HUDEP-2 (cell line): ENCODE results near the gene GPATCH3.
A peak's percentile ranks its signal among the peaks of the same experiment; 100 is the strongest.
"Not testable (repeated sequence)": the region's sequence is repeated elsewhere in the genome, so short reads cannot be mapped to it uniquely, and the experiment has no call there.

Source experiments
- DNase-seq, 76 experiments: peaks; one replicate each; lab custom pipeline; 2025; ENCODE audit not compliant: unreplicated experiment in 76 of 76; lab: John Stamatoyannopoulos, UW

The GPATCH3 gene

DNA sequence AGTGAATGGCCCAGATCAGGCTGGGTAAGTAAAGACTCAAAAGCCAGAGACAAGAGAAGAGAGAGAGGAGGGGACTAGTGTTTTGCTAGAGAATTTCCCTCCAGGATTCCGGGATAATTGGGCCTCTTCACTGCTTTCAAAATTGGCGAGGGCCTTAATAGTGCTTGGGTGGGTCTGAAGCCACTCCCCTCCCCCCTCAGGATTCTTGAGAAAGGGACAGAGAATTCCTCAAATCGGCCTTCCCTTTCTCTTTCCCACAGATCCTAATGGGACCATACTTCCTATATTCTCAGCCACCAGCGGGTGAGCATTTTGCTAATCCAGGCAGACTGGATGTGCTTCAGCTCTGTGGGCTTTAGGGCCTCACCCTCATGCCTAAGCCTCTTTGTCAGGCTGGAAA, 25.4 kb downstream of the GPATCH3 start:
- no peak for DNase-seq

DNA sequence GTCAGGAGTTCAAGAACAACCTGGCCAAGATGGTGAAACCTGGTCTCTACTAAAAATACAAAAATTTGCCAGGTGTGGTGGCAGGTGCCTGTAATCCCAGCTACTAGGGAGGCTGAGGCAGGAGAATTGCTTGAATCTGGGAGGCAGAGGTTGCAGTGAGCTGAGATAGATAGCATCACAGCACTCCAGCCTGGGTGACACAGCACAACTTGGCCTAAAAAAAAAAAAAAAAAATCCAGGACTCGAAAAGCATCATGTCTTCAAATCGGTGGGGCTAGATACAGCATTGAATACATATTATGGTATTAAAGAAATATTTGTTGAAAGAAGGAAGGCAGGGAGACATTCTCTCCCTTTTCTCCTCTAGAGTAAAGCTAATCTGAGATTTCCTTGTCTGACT, 27.2 kb downstream of the GPATCH3 start:
- DNase-seq, result not testable (repeated sequence)

DNA sequence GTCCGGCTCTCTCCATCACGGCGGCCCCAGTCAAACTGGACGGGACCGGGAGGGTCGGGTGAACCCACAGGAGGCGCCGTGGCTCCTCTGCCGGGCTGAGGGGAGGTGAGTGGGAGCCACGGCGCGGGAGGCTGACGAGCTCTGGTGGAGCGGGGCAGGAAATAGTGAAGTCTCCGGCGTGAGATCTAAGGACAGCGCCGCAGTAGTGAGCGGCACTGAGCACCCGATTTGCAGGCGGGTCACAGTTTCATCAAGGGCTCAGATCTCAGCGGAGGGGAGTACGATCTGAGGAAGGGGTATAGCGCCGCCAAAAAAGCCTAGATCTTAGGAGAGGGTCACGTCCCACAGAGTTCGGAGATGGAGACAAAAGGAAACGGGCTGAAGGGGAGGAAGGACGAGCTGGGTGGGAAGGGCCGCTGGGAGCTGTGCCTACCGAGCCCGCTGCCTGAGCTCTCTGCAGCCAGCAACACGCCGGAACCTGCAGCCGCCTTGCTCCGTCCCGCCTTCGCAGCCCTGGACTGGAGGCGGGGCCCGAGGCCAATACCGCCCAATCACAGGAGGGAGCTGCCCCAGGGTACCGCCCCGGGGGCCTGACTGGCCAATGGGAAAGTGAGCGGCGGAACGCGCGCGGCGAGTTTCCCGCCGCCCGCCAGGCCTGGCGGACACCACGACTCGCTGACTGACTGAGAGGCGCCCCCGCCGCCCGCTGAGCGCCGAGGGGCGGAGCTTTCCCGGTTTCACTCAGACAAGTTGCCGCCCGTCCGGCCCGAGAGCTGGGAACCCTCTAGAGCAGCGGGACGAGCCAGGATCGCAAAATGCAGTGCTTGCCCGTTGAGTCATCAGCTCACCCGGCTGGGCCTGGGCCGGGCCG, 35.4 kb downstream of the GPATCH3 start:
- DNase-seq, result peak; percentile 35 to 98 (median 95)

DNA sequence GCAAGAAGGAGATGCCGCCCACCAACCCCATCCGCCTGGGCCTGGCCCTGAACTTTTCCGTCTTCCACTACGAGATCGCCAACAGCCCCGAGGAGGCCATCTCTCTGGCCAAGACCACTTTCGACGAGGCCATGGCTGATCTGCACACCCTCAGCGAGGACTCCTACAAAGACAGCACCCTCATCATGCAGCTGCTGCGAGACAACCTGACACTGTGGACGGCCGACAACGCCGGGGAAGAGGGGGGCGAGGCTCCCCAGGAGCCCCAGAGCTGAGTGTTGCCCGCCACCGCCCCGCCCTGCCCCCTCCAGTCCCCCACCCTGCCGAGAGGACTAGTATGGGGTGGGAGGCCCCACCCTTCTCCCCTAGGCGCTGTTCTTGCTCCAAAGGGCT, 36.6 kb downstream of the GPATCH3 start:
- DNase-seq, result no peak

DNA sequence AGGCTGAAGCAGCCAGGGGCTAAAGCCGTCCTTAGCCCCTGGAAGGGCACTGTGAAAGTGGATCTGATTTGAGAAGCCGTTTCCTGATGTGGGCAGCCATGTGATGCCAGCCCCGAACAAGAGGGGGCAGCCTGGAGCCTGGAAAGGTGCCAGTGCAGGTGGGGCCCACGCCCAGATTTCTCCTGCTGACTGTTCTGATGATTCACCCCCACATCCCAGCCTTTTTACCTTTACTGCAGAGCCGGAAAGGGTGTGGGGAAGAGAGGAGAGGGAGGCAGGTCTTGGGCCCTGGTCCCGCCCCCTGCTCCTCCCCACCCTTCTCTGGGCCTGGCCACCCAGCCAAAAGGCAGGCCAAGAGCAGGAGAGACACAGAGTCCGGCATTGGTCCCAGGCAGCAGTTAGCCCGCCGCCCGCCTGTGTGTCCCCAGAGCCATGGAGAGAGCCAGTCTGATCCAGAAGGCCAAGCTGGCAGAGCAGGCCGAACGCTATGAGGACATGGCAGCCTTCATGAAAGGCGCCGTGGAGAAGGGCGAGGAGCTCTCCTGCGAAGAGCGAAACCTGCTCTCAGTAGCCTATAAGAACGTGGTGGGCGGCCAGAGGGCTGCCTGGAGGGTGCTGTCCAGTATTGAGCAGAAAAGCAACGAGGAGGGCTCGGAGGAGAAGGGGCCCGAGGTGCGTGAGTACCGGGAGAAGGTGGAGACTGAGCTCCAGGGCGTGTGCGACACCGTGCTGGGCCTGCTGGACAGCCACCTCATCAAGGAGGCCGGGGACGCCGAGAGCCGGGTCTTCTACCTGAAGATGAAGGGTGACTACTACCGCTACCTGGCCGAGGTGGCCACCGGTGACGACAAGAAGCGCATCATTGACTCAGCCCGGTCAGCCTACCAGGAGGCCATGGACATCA, 37.2 kb downstream of the GPATCH3 start, which contains the start of gene SFN:
SFN (plus strand) TSS at position 369 of the 904 bp plus-strand sequence; CDS start at position 433, 64 bp downstream.
- DNase-seq, result peak in 20 of 76 experiments; percentile 2 to 35 (median 17)

DNA sequence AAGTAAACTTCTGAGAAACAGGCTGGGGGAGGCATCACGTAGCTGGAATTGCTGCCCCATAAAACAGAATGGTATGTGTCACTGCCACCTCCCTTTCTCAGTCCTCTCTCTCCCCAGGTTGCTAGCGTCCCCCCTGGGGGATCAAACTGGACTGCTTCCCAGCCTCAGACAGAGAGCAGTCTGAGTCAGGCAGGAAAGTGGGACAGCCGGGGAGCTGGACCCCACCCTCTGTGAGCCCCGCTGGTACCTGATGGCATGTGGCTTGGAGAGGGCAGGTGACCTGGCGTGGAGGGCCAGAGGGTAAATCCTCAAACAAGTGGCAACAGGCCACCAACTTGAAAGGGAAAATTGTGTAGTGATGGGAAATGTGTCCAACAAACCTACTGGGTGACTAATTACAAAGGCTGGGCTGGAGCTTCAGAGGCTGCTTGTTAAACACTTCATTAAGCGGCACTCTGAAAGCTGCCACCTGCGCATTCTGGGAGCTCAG, 38.3 kb downstream of the GPATCH3 start:
- DNase-seq, result no peak

DNA sequence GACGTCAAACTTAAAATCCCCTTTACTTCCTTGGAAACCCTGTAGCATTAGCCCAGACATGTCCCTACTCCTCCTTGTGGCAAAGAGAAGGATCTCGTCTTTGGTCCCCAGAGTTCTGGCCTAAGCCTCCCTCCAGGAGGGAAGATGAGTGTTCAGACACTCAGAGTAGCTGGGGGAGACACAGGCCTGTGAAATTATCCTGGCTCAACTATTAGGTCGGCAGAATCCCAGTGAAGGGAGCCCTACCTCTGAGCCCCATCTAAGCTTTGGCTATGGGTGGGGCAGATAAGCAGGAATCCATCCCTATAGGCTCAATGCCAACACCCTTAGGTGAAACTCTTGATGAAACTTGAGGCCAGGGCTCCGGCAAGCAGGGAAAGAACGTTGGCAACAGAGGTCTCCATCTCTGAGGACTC, 39.0 kb downstream of the GPATCH3 start:
- DNase-seq, result no peak

DNA sequence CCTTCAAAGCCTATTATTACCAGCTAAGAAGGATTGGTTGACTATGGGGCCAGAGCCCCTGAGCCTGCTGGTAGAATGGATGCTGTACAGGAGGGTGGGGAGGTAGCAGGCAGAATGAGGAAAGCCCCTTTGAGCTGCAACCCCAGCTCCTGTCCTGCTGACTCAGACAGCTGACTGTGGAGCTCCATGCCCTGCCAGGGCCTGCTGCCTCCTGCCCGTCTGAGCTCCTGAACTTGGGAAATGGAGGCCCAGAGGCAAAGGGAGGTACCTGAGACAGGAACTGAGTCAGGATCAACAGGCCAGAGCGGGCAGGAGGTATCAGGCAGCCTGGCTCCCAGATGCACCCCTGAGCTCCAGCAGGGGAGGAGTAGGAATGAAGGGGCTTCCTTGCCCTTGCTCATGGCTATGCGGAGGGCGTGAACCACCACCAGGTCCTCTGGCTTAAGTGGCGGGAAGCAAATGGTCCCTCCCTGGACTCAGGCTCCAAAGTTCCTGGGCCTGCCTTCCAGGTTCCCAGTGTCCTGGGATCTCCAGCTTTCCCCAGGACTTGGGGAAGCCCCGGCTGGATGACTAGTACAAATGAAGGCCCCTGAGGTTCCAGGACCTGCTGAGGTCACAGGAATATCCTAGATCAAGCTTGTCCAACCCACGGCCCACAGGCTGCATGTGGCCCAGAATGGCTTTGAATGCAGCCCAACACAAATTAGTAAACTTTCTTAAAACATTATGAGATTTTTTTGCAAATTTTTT, 41.2 kb downstream of the GPATCH3 start:
- DNase-seq, result no peak

DNA sequence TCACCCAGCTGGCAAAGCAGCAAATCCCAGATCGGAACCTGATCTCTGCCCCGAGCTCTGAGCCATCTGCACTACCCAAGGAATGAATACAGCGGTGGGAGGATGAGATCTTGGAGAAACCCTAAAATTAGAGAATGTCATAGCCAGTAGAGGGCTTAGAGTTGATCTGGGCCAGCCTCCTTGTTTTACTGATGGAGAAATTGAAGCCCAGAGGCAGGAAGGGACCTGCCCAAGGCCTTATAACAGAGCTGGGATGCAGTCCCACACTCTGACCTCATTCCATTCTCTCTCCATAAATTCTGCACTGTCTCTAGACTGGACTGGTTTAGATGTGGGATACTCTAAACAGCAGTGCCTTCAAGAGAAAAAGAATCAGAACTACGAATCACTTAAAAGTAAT, 42.1 kb downstream of the GPATCH3 start:
- DNase-seq, result no peak

DNA sequence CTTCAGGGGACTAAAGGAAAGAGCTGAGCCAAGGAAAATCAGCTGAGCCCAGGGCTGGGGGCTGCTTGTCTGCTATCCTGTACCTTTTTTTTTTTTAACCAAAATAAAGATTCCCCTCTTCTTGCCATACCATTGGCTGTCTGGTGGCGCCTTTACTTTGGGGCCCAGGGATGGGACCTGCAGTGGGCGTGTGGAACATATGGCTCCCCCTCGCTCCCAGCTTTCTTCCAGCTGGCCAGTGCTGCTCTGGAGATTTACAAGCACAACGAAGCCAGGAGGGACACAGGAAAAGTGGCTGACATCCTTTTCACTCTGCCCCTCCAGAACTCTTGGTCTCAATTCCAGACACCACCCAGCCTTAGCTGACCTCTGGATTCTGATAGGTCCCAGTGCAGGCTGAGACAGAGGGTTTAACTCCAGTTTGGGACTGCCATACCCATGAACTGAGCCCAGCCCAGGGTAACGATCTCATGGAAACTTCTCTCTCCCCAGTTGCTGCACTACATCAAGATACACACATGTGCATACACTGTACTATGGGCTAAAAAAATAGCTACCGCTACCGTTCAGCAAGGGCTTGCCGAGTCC, 42.7 kb downstream of the GPATCH3 start:
- DNase-seq, result no peak

DNA sequence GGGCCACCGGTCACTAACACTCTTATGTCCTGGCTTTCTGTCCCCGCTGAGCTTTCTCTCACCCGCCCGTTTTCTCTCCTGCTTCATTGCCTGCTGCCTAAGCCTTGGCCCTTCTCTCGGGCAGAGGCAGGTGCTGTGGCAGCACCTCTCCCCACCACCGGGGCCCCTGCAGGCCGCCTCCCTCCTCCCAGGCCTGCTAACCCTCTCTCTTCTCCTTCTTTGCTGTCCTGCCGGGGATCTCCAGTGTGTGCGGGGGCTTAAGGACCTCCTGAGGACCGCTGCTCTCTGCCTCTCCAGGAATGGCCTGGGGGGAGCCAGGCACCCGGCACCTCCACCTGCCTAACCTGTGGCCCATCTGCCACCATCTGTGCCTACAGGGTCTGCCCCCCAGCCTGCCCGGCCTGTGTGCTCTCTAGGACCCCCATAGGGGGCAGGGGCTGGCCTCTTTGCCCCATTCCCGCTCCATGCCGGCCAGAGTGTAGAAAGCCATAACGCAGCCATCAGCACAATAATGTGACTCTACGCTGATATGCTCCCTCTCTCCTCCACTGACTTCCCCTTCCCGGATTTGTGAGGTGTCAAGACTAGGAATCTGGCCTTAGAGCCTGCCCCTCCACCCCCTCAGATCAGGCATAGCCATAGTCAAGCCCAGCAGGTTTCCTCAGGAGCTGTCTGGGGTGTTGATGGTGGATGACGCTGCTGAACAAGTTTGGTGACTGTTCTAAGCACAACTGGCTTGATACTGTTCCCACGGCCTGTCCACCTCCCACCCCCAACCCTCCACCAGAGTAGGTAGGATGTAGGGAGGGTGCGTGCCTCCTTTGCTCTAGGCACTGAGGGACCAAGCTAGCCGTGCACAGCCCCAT, 43.4 kb downstream of the GPATCH3 start:
- DNase-seq, result no peak

DNA sequence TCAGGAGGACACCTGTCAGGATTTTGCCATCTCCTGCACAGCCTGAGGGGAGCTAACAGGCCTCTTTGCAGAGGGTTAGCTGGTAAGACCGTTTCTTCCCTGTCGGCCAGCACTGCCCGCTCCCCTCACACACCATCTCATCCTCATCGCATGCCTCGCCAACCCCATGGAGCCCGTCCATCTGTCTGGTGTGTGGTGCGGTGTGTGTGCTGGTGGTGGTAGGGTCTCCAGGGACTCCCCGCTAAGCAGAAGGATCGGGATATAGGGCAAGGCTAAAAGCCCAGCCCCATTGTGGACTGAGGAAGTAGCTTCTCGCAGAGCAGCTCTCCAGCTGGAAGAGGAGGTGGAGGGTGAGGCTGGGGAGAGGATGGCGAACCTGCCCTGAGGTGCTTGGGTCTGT, 44.1 kb downstream of the GPATCH3 start:
- DNase-seq, result no peak

DNA sequence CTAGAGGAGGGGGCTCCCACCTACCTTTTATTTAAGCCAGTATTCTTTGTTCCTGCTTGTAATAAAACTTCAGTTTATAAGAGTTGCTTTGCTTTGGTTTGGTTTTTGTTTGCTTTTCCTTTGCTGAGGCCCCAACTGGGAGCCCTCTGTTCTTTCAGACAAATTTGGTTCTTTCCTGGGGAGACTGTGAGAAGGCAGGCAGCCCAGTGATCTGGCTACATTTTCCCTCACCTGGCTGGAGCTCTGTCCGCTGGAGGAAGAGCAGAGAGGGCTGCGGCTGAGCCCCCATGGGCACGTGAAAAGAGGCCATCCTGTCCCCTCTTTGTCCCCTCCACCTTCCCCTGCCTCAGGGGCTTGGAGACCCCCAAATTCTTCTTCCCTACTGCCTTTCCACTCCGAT, 44.6 kb downstream of the GPATCH3 start:
- DNase-seq, result no peak

DNA sequence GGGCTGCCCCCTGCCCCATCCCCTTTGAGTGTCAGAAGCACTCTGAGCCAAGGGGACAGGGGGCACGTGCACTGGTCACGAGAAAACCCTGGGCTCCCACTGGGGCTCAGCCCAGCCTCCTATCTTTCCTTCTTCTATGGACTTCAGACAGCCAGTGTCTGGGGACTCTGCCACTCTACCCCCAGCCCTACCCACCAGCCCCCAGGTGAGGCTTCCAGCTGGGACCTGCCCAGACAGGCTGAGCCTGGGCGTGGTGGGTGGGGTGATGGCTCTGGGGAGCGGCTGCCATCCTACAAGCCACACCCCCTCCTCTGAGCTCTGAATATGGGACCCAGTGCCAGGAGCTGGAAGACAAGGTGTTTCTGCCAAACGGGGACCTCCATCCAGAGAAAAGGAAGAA, 45.4 kb downstream of the GPATCH3 start:
- DNase-seq, result peak in 26 of 76 experiments; percentile 2 to 35 (median 18)

DNA sequence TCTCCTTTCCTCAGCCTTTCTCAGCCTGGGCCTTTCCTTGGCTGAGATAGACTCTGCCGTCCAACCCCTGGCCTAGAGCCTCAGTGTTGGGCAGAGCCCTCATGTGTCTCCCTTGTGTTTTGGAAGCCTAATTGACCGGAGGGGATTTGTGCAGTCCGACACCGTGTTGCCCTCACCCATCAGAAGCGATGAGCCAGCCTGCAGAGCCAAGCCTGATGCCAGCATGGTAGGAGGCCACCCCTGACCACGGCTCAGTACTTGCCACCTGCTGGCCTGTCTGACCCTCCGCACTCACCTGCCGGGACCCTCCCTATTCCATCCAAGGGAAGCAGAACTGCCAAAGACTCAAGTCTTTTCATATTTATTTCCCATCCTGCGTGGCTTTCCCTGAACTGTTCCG, 46.7 kb downstream of the GPATCH3 start:
- DNase-seq, result no peak

DNA sequence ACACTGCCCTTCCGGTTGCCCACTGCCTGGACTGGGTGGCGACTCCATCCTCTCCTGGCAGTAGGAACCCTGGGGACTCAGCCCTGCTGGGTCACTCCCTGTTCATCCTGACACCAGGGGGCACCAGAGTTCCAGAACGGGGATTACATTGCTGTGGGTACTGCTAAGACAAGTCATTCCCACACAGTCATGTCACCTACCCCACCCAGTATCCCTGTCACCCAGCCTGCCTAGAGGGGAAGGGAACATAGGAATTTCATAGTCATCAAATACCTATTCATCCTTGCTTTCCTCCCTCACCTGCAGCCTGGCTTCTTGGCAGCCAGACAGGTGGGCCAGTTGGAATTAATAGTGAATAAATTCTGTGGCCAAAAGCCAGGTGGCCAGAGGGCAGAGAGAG, 47.1 kb downstream of the GPATCH3 start:
- DNase-seq, result peak in 74 of 76 experiments; percentile 9 to 91 (median 70)

DNA sequence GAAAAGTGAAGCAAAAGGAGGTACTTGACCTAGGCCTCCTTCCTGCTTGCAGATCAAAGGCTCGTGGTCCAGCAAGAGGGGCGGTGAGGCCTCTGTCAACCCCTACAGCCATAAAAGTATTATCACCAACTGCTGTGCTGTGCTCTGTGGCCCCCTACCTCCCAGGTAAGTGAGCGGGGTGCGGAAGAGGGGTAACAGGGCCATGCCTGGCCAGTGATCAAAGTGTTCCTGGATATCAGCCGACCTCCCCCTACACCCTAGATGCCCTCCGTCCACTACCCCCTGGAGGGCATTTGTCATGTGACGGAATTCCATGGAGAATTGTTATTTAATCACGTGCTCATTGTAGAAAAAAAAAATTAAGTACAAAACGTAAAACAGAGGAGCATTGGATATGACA, 47.6 kb downstream of the GPATCH3 start:
- no peak for DNase-seq

DNA sequence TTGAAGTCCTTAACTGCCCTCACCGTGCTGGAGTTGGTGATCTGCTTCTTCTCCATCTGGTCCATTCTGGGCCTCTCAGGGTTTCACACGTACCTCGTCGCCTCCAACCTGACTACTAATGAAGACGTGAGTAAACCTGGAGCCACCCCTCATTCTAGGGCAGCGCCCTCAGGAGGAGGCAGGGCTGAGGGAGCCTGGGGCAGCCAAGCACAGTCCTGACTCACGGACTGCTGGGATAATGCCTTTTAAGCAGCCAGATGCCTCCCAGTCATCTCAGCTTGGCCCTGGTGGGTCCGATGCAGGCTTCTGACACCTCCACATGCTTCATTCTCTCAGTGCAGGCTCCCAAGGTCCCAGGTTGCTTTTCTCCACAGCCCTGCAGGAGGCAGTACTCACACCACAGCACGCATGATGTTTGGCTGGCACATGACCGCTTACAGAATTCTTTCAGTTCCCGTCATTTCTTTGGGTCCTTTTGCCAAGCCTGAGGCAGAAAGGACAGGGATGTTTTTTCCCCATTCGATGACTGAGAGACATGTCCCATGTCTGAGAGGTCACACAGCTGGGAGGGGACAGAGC, 49.1 kb downstream of the GPATCH3 start:
- no peak for DNase-seq
